ENCODE results near the gene EGLN2. TPM values are rescaled to one million over a fixed set of nuclear protein-coding genes. Genes with fewer than 3 reads are reported as not detected.
A peak's percentile ranks its signal among the peaks of the same experiment; 100 is the strongest.

The EGLN2 gene
- total RNA-seq, 1 donor from 2014 or later, result 47.8 TPM

- H3K4me3 ChIP-seq, result no peak within 1 kb of the TSS
- peaks cover 19% of the 10 kb centered on the region for H3K4me1 ChIP-seq
- DNase-seq, result no peak
- H3K27ac ChIP-seq (replicated peaks), result peak within 1 kb of the TSS; percentile 95
- no peaks in the 10 kb centered on the region for H3K9me3 ChIP-seq (replicated peaks)
- no peaks in the 10 kb centered on the region for H3K27me3 ChIP-seq (ENCODE audit: low read depth)
- intact Hi-C loops (cut with micrococcal nuclease), result no loop called here
- H3K36me3 ChIP-seq, result no peaks in the 10 kb centered on the region
- TF ChIP-seq, protein P1, sequence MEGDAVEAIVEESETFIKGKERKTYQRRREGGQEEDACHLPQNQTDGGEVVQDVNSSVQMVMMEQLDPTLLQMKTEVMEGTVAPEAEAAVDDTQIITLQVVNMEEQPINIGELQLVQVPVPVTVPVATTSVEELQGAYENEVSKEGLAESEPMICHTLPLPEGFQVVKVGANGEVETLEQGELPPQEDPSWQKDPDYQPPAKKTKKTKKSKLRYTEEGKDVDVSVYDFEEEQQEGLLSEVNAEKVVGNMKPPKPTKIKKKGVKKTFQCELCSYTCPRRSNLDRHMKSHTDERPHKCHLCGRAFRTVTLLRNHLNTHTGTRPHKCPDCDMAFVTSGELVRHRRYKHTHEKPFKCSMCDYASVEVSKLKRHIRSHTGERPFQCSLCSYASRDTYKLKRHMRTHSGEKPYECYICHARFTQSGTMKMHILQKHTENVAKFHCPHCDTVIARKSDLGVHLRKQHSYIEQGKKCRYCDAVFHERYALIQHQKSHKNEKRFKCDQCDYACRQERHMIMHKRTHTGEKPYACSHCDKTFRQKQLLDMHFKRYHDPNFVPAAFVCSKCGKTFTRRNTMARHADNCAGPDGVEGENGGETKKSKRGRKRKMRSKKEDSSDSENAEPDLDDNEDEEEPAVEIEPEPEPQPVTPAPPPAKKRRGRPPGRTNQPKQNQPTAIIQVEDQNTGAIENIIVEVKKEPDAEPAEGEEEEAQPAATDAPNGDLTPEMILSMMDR (IDR thresholded peaks at IDR 0.05; ENCODE audit: borderline replicate concordance), result no peak
These were observed 23.9 kb upstream of the EGLN2 start, which contains the start of gene MIA for GRCh38 chr19:40774916-40775631. MIA (plus strand) TSS chr19:40775521; CDS start chr19:40775543, 22 bp downstream.

GRCh38 chr19:40775632-40776022 lies 23.4 kb upstream of the EGLN2 start:
- no peak overlapping the region for H3K4me3 ChIP-seq
- H3K9me3 ChIP-seq (replicated peaks), result no peaks in the 10 kb centered on the region
- intact Hi-C loops (cut with micrococcal nuclease), result no loop called here
- no peak for DNase-seq
- no peak overlapping the region for H3K27ac ChIP-seq (replicated peaks)
- H3K36me3 ChIP-seq, result no peaks in the 10 kb centered on the region
- peaks cover 19% of the 10 kb centered on the region for H3K4me1 ChIP-seq
- H3K27me3 ChIP-seq (ENCODE audit: low read depth), result no peaks in the 10 kb centered on the region
- TF ChIP-seq, protein P1 (IDR thresholded peaks at IDR 0.05; ENCODE audit: borderline replicate concordance), result no peak

GRCh38 chr19:40776364-40776763 lies 22.6 kb upstream of the EGLN2 start:
- intact Hi-C loops (cut with micrococcal nuclease), result no loop called here
- no peaks in the 10 kb centered on the region for H3K36me3 ChIP-seq
- TF ChIP-seq, protein P1 (IDR thresholded peaks at IDR 0.05; ENCODE audit: borderline replicate concordance), result no peak
- peak overlapping the region; percentile 95 for H3K27ac ChIP-seq (replicated peaks)
- H3K4me1 ChIP-seq, result peaks cover 19% of the 10 kb centered on the region
- no peak overlapping the region for H3K4me3 ChIP-seq
- no peaks in the 10 kb centered on the region for H3K27me3 ChIP-seq (ENCODE audit: low read depth)
- DNase-seq, result no peak
- no peaks in the 10 kb centered on the region for H3K9me3 ChIP-seq (replicated peaks)

DNA sequence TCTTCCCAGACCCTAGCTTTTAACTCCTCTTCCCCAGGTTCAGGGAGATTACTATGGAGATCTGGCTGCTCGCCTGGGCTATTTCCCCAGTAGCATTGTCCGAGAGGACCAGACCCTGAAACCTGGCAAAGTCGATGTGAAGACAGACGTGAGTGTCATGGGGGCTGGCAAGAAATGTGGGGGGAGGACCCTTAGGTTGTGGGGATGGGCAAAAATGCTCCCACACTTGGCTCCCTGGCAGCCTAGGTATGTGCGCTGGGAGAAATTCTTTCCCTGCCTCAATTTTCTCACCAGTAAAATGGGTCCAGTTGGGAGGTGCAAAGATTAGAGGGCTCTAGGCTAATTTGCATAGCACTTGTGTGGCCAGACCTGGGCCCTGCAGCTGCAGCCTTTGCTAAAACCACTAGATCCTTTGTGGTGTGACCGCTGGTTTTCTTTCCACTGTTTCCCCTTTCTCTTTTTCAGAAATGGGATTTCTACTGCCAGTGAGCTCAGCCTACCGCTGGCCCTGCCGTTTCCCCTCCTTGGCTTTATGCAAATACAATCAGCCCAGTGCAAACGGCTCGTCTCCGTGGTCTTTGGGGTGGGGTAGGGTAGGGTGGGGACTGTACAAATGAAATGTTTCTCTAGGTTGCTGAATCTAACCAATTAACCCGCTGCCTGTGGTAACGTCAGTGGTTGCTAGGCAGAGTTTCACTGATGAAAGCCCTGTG lies 21.9 kb upstream of the EGLN2 start:
- TF ChIP-seq, protein P1 (IDR thresholded peaks at IDR 0.05; ENCODE audit: borderline replicate concordance), result peak; percentile 10
- Histone ChIP-seq H3K4me3 (peak overlapping the region; percentile 79), H3K27ac (replicated peaks) (peak overlapping the region; percentile 95), H3K36me3 (no peaks in the 10 kb centered on the region), H3K9me3 (replicated peaks) (no peaks in the 10 kb centered on the region), H3K4me1 (peaks cover 19% of the 10 kb centered on the region), H3K27me3 (ENCODE audit: low read depth) (no peaks in the 10 kb centered on the region)
- DNase-seq, result peak; percentile 84
- intact Hi-C loops (cut with micrococcal nuclease), result no loop called here

DNA sequence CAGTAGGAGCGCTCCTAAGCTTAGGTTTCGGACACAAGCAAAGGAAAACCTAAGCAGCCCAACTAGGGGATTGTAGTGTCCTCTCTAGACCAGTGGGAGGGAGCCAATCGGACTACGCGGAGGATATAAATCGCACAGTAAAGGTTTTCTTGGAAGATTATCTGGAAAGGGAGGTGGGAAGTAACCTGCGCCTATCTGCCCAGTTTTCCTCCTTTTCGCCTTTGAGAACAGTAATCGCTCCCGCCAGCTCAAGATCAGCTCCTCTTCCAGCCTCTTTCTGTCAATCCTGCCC lies 21.4 kb upstream of the EGLN2 start:
- Histone ChIP-seq H3K9me3 (replicated peaks) (no peaks in the 10 kb centered on the region), H3K36me3 (no peaks in the 10 kb centered on the region), H3K4me1 (peaks cover 19% of the 10 kb centered on the region), H3K4me3 (peak overlapping the region; percentile 79), H3K27me3 (ENCODE audit: low read depth) (no peaks in the 10 kb centered on the region), H3K27ac (replicated peaks) (peak overlapping the region; percentile 95)
- TF ChIP-seq, protein P1 (IDR thresholded peaks at IDR 0.05; ENCODE audit: borderline replicate concordance), result no peak
- intact Hi-C loops (cut with micrococcal nuclease), result no loop called here
- no peak for DNase-seq
